Neural cell (in vitro differentiated cells): Measurements from ENCODE around the gene COLEC12. TPM values are rescaled to one million over a fixed set of nuclear protein-coding genes. Genes with fewer than 3 reads are reported as not detected.

ENCODE experiments used
- H2AFZ ChIP-seq: fragments of 200-600, 300-800 bp; sonication (generic), shearing (Covaris generic); 2 replicates; pipeline ENCODE4 v1.6.0; 2014; ENCODE audit warnings: low read depth, mild to moderate bottlenecking, antibody characterized with exemption, low read length, moderate library complexity
- H3F3A ChIP-seq: fragments of 200-600 bp; shearing (Covaris generic); 2 replicates; pipeline ENCODE4 v1.6.1; 2016; ENCODE audit warnings: mild to moderate bottlenecking, moderate library complexity, mixed read lengths, antibody characterized with exemption, low read length; ENCODE audit not compliant: insufficient read depth, poor library complexity, severe bottlenecking
- H3K27ac ChIP-seq: fragments of 200-600, 300-800 bp; sonication (generic), shearing (Covaris generic); 2 replicates; pipeline ENCODE4 v1.5.1; 2014; ENCODE audit warnings: mild to moderate bottlenecking, low read length, moderate library complexity
- H3K27me3 ChIP-seq: fragments of 300-800, 200-600 bp; sonication (generic), shearing (Covaris generic); 2 replicates; pipeline ENCODE4 v1.6.0; 2014; ENCODE audit warnings: mild to moderate bottlenecking, low read depth, low read length, moderate library complexity; ENCODE audit not compliant: insufficient read depth
- H3K36me3 ChIP-seq: fragments of 300-800, 200-600 bp; sonication (generic), shearing (Covaris generic); 2 replicates; pipeline ENCODE4 v1.5.1; 2014; ENCODE audit warnings: mild to moderate bottlenecking, antibody characterized with exemption, low read length, moderate library complexity; ENCODE audit not compliant: insufficient read depth
- H3K4me2 ChIP-seq: fragments of 300-800, 200-600 bp; sonication (generic), shearing (Covaris generic); 2 replicates; pipeline ENCODE4 v1.6.0; 2014; ENCODE audit warnings: mild to moderate bottlenecking, low read length
- H3K4me3 ChIP-seq: fragments of 300-800, 200-600 bp; sonication (generic), shearing (Covaris generic); 2 replicates; pipeline ENCODE4 v1.5.1; 2014; ENCODE audit warnings: mild to moderate bottlenecking, low read length, moderate library complexity
- H3K79me2 ChIP-seq: fragments of 200-600 bp; shearing (Covaris generic); replicated peaks from 2 replicates; pipeline ENCODE4 v1.6.0; 2014; ENCODE audit warnings: mild to moderate bottlenecking, low read length, moderate library complexity; ENCODE audit not compliant: insufficient read depth
- H3K9ac ChIP-seq: fragments of 300-800, 200-600 bp; sonication (generic), shearing (Covaris generic); 2 replicates; pipeline ENCODE4 v1.6.1; 2016; ENCODE audit warnings: mild to moderate bottlenecking, low read length, mixed read lengths
- H3K9me2 ChIP-seq: fragments of 200-600 bp; shearing (Covaris generic); 2 replicates; pipeline ENCODE4 v1.6.1; 2016; ENCODE audit warnings: mild to moderate bottlenecking, low read length, mixed read lengths; ENCODE audit not compliant: insufficient read depth
- H3K9me3 ChIP-seq: fragments of 200-600, 300-800 bp; sonication (generic), shearing (Covaris generic); 2 replicates; pipeline ENCODE4 v1.6.1; 2016; ENCODE audit warnings: mild to moderate bottlenecking, mixed run types, low read length, moderate library complexity, mixed read lengths
- H4K20me1 ChIP-seq: fragments of 200-600 bp; shearing (Covaris generic); 2 replicates; pipeline ENCODE4 v1.6.1; 2016; ENCODE audit warnings: mild to moderate bottlenecking, mixed run types; ENCODE audit not compliant: insufficient read depth
- CTCF ChIP-seq: fragments of 450-650 bp; IDR thresholded peaks from 2 replicates; pipeline ENCODE4 v1.5.1; 2014; ENCODE audit warnings: antibody characterized with exemption, mild to moderate bottlenecking, moderate library complexity; ENCODE audit not compliant: poor library complexity, severe bottlenecking
- EP300 ChIP-seq: fragments of 450-650 bp; conservative IDR thresholded peaks from 2 replicates; pipeline ENCODE4 v1.6.1; 2014; ENCODE audit warnings: antibody characterized with exemption, mild to moderate bottlenecking, moderate library complexity; ENCODE audit not compliant: poor library complexity, severe bottlenecking
- EZH2 ChIP-seq: fragments of 200-600, 300-800 bp; shearing (Covaris generic), sonication (generic); IDR thresholded peaks from 2 replicates; pipeline ENCODE4 v1.6.1; 2014; ENCODE audit warnings: antibody characterized with exemption, low read length, borderline replicate concordance, mild to moderate bottlenecking; ENCODE audit not compliant: insufficient read depth, poor library complexity, severe bottlenecking
- MXI1 ChIP-seq: fragments of 450-650 bp; conservative IDR thresholded peaks from 2 replicates; pipeline ENCODE4 v1.6.1; 2014; ENCODE audit warnings: antibody characterized with exemption, mild to moderate bottlenecking; ENCODE audit not compliant: poor library complexity, severe bottlenecking
- POLR2AphosphoS5 ChIP-seq: IDR thresholded peaks from 2 replicates; pipeline ENCODE4 v1.6.1; 2012
- RAD21 ChIP-seq: fragments of 450-650 bp; conservative IDR thresholded peaks from 2 replicates; pipeline ENCODE4 v1.6.1; 2014; ENCODE audit warnings: antibody characterized with exemption, mild to moderate bottlenecking, moderate library complexity
- REST ChIP-seq: IDR thresholded peaks from 2 replicates; pipeline ENCODE4 v1.6.1; 2012; ENCODE audit warnings: borderline replicate concordance
- SMC3 ChIP-seq: fragments of 450-650 bp; conservative IDR thresholded peaks from 2 replicates; pipeline ENCODE4 v1.6.1; 2014; ENCODE audit warnings: antibody characterized with exemption, mild to moderate bottlenecking, moderate library complexity; ENCODE audit not compliant: poor library complexity
- TAF1 ChIP-seq: IDR thresholded peaks from 2 replicates; pipeline ENCODE4 v1.6.1; 2012; ENCODE audit warnings: low read depth
- polyA plus RNA-seq: library from polyadenylated mRNA; depleted of rRNA; stranded (reverse); fragments of >200 nt; gene quantifications from 2 replicates; pipeline ENCODE4 v1.2.3, GENCODE V29; 2014

COLEC12 gene
- polyA plus RNA-seq, 1 donor from 2014 or later, result 0.42 TPM

- no peak for TF ChIP-seq EP300
- no peak for TF ChIP-seq TAF1
- TF ChIP-seq EZH2, result no peak
- TF ChIP-seq SMC3, result no peak
- no peak for TF ChIP-seq CTCF
- no peak for TF ChIP-seq RAD21
- TF ChIP-seq POLR2AphosphoS5, result no peak
- no peak for TF ChIP-seq REST
- TF ChIP-seq MXI1, result no peak
- Histone ChIP-seq H3K36me3 (no peaks in the 10 kb centered on the region), H3F3A (no peaks in the 10 kb centered on the region), H3K9me3 (no peaks in the 10 kb centered on the region), H3K79me2 (no peaks in the 10 kb centered on the region), H3K27me3 (no peaks in the 10 kb centered on the region), H2AFZ (no peak overlapping the region), H3K4me3 (no peak overlapping the region), H3K4me2 (no peak overlapping the region), H4K20me1 (no peaks in the 10 kb centered on the region), H3K9ac (no peak overlapping the region), H3K9me2 (no peaks in the 10 kb centered on the region), H3K27ac (no peak overlapping the region)
These were observed 173.7 kb downstream of the COLEC12 start for GRCh38 chr18:326846-327245.

- Histone ChIP-seq H3K27me3 (no peaks in the 10 kb centered on the region), H3K36me3 (no peaks in the 10 kb centered on the region), H4K20me1 (no peaks in the 10 kb centered on the region), H2AFZ (no peak overlapping the region), H3K9me2 (no peaks in the 10 kb centered on the region), H3K27ac (no peak overlapping the region), H3K79me2 (no peaks in the 10 kb centered on the region), H3K4me2 (no peak overlapping the region), H3K9me3 (no peaks in the 10 kb centered on the region), H3F3A (no peaks in the 10 kb centered on the region), H3K4me3 (no peak overlapping the region), H3K9ac (no peak overlapping the region)
- TF ChIP-seq SMC3 (no peak), EZH2 (no peak), EP300 (no peak), POLR2AphosphoS5 (no peak), REST (no peak)
These were observed 177.3 kb downstream of the COLEC12 start for GRCh38 chr18:323253-323622.
